ENCODE results near the gene SLC34A3. TPM values are rescaled to one million over a fixed set of nuclear protein-coding genes. Genes with fewer than 3 reads are reported as not detected.

SLC34A3 gene
- total RNA-seq, 1 donor from 2014 or later = 0.25 TPM

- DNase-seq (ENCODE audit: low read depth) = no peak
- Histone ChIP-seq H3K36me3 (ENCODE audit: control insufficient read depth, insufficient read depth, low read length) (peaks cover 1% of the 10 kb centered on the region), H3K4me3 (ENCODE audit: low read depth, low read length) (no peak overlapping the region), H3K27me3 (ENCODE audit: control insufficient read depth, insufficient read depth, low read length) (no peaks in the 10 kb centered on the region)
- TF ChIP-seq CTCF (IDR thresholded peaks at IDR 0.05; ENCODE audit: insufficient read depth, low read length, poor library complexity, severe bottlenecking) = no peak
These were observed 49.2 kb downstream of the SLC34A3 start for GRCh38 chr9:137279741-137280473.

- no peaks in the 10 kb centered on the region for H3K27me3 ChIP-seq (ENCODE audit: control insufficient read depth, insufficient read depth, low read length)
- TF ChIP-seq CTCF (IDR thresholded peaks at IDR 0.05; ENCODE audit: insufficient read depth, low read length, poor library complexity, severe bottlenecking) = no peak
- DNase-seq (ENCODE audit: low read depth) = no peak
- H3K36me3 ChIP-seq (ENCODE audit: control insufficient read depth, insufficient read depth, low read length) = peaks cover 1% of the 10 kb centered on the region
- no peak overlapping the region for H3K4me3 ChIP-seq (ENCODE audit: low read depth, low read length)
These were observed 50.0 kb downstream of the SLC34A3 start for GRCh38 chr9:137280474-137281344.

GRCh38 chr9:137281345-137282116, 50.8 kb downstream of the SLC34A3 start:
- no peaks in the 10 kb centered on the region for H3K27me3 ChIP-seq (ENCODE audit: control insufficient read depth, insufficient read depth, low read length)
- peaks cover 1% of the 10 kb centered on the region for H3K36me3 ChIP-seq (ENCODE audit: control insufficient read depth, insufficient read depth, low read length)
- DNase-seq (ENCODE audit: low read depth) = no peak
- no peak overlapping the region for H3K4me3 ChIP-seq (ENCODE audit: low read depth, low read length)
- TF ChIP-seq CTCF (IDR thresholded peaks at IDR 0.05; ENCODE audit: insufficient read depth, low read length, poor library complexity, severe bottlenecking) = no peak

Other genes with a start within 250 kb of the SLC34A3 start
- not detected in 2 replicates for gene LCNL1, start 247.9 kb upstream of the SLC34A3 start, total RNA-seq
- 42.2 and 46.8 TPM in 2 replicates for gene PAXX, start 238.5 kb upstream of the SLC34A3 start, total RNA-seq
- 0.75 TPM in 1 of 2 replicates, not detected in the other for gene CLIC3, start 234.3 kb upstream of the SLC34A3 start, total RNA-seq
- 5.3 and 15.4 TPM in 2 replicates for gene ABCA2, start 202.7 kb upstream of the SLC34A3 start, total RNA-seq
- not detected in 2 replicates for gene FUT7, start 198.8 kb upstream of the SLC34A3 start, total RNA-seq
- gene NPDC1, start 184.7 kb upstream of the SLC34A3 start, total RNA-seq = 58.3 and 76.1 TPM in 2 replicates
- gene ENTPD2, start 176.8 kb upstream of the SLC34A3 start, total RNA-seq = 0.21 TPM in 1 of 2 replicates, not detected in the other
- 5.3 and 5.8 TPM in 2 replicates for gene SAPCD2, start 160.3 kb upstream of the SLC34A3 start, total RNA-seq
- gene UAP1L1, start 153.4 kb upstream of the SLC34A3 start, total RNA-seq = 9.7 and 11.7 TPM in 2 replicates
- 76.8 and 80.3 TPM in 2 replicates for gene MAN1B1, start 143.9 kb upstream of the SLC34A3 start, total RNA-seq
- 116 and 137 TPM in 2 replicates for gene DPP7, start 116.2 kb upstream of the SLC34A3 start, total RNA-seq
- 0.04 TPM in 1 of 2 replicates, not detected in the other for gene GRIN1, start 91.7 kb upstream of the SLC34A3 start, total RNA-seq
- not detected in 2 replicates for gene LRRC26, start 60.9 kb upstream of the SLC34A3 start, total RNA-seq
- not detected in 2 replicates for gene TMEM210, start 58.8 kb upstream of the SLC34A3 start, total RNA-seq
- 18.8 and 26.1 TPM in 2 replicates for gene ANAPC2, start 42.3 kb upstream of the SLC34A3 start, total RNA-seq
- gene SSNA1, start 42.2 kb upstream of the SLC34A3 start, total RNA-seq = 91.4 and 95.1 TPM in 2 replicates
- 15.2 and 20.1 TPM in 2 replicates for gene TPRN, start 30.2 kb upstream of the SLC34A3 start, total RNA-seq
- 39.2 and 40.3 TPM in 2 replicates for gene TMEM203, start 25.3 kb upstream of the SLC34A3 start, total RNA-seq
- gene NDOR1, start 25.2 kb upstream of the SLC34A3 start, total RNA-seq = 19.1 and 28.6 TPM in 2 replicates
- 3.1 and 4.2 TPM in 2 replicates for gene RNF208, start 8.7 kb upstream of the SLC34A3 start, total RNA-seq
- gene CYSRT1, start 5.7 kb upstream of the SLC34A3 start, total RNA-seq = 2.1 and 3.8 TPM in 2 replicates
- gene RNF224, start 3.4 kb upstream of the SLC34A3 start, total RNA-seq = not detected in 2 replicates
- gene TUBB4B, start 10.4 kb downstream of the SLC34A3 start, total RNA-seq = 262 and 275 TPM in 2 replicates
- not detected in 2 replicates for gene STPG3, start 20.4 kb downstream of the SLC34A3 start, total RNA-seq
- gene NELFB, start 24.4 kb downstream of the SLC34A3 start, total RNA-seq = 47.3 and 67.0 TPM in 2 replicates
- gene TOR4A, start 46.8 kb downstream of the SLC34A3 start, total RNA-seq = 33.5 and 50.3 TPM in 2 replicates
- gene NRARP, start 71.4 kb downstream of the SLC34A3 start, total RNA-seq = 8.4 and 11.4 TPM in 2 replicates
- 8.6 and 13.3 TPM in 2 replicates for gene EXD3, start 192.3 kb downstream of the SLC34A3 start, total RNA-seq
- gene NOXA1, start 192.5 kb downstream of the SLC34A3 start, total RNA-seq = 0.84 and 1.8 TPM in 2 replicates
- not detected in 2 replicates for gene ENTPD8, start 210.5 kb downstream of the SLC34A3 start, total RNA-seq
- gene NSMF, start 228.4 kb downstream of the SLC34A3 start, total RNA-seq = 52.5 and 65.5 TPM in 2 replicates